ENCODE results near the gene POLN. TPM values are rescaled to one million over a fixed set of nuclear protein-coding genes. Genes with fewer than 3 reads are reported as not detected.
A peak's percentile ranks its signal among the peaks of the same experiment; 100 is the strongest.

The POLN gene
- total and polyA plus RNA-seq, 2 of the 4 experiments (the other 2 are of a cell fraction), result 0.63 to 0.72 TPM

GRCh38 chr4:2283199-2283711 is 41.3 kb upstream of the POLN start:
- CTCF ChIA-PET, result no interaction called here
- Histone ChIP-seq H2BK20ac (ENCODE audit: low read depth, low read length) (no peak overlapping the region), H3K4me3 (ENCODE audit: insufficient read depth, low read depth, low read length) (no peak overlapping the region), H3K9ac (ENCODE audit: low read depth, low read length) (no peak overlapping the region), H2BK5ac (ENCODE audit: low read depth, low read length, poor library complexity, severe bottlenecking) (peak overlapping the region; percentile 14), H3K27me3 (ENCODE audit: control insufficient read depth, insufficient read depth, low read length) (0 out of 2 replicates have a peak, but pooled peaks cover 2% of the 10 kb centered on the region), H2AK9ac (replicated peaks; ENCODE audit: low read depth, low read length, poor library complexity) (no peak overlapping the region), H3K36me3 (ENCODE audit: control insufficient read depth, insufficient read depth, low read length) (no peaks in the 10 kb centered on the region), H4K20me1 (ENCODE audit: insufficient read depth, low read length) (no peaks in the 10 kb centered on the region), H3K23ac (ENCODE audit: low read depth, low read length) (no peak overlapping the region), H3K79me1 (ENCODE audit: low read depth in 1 of 2, low read length in 2 of 2) (no peaks in the 10 kb centered on the region), H3K9me3 (ENCODE audit: control insufficient read depth, insufficient read depth, low read length) (no peaks in the 10 kb centered on the region), H3K56ac (ENCODE audit: extremely low read depth, insufficient read depth, low read length) (no peak overlapping the region), H4K5ac (ENCODE audit: low read depth, low read length) (no peak overlapping the region), H2BK15ac (ENCODE audit: low read depth, low read length) (no peak overlapping the region), H3K4ac (ENCODE audit: low read depth, low read length) (no peak overlapping the region), H2AK5ac (ENCODE audit: low read depth, low read length) (no peak overlapping the region), H3K14ac (replicated peaks; ENCODE audit: low read depth, low read length) (no peak overlapping the region), H3K18ac (ENCODE audit: low read depth, low read length) (no peak overlapping the region), H4K8ac (ENCODE audit: low read depth in 2 of 2, low read length in 2 of 2) (no peak overlapping the region), H2BK120ac (ENCODE audit: low read depth, low read length) (no peak overlapping the region), H3K27ac (ENCODE audit: insufficient read depth, low read length) (no peak overlapping the region), H4K91ac (ENCODE audit: insufficient read depth, low read depth, low read length) (no peak overlapping the region), H3K4me2 (ENCODE audit: low read depth, low read length) (no peak overlapping the region), H3K4me1 (ENCODE audit: control insufficient read depth, insufficient read depth, low read length) (peaks cover 2% of the 10 kb centered on the region; the same call in 1 of the 2 replicates), H3K9me1 (ENCODE audit: insufficient read depth, low read length) (0 out of 2 replicates have a peak, but pooled peaks cover 3% of the 10 kb centered on the region), H2AFZ (replicated peaks; ENCODE audit: low read length, poor library complexity) (no peak overlapping the region)
- no peak for ATAC-seq (ENCODE audit: low read depth)
- BruUV-seq (replicated peaks), result no TSS peak
- intact Hi-C loops (cut with micrococcal nuclease) (no loop called here), in situ Hi-C loops (cut with MboI; ENCODE audit: low sequenced_read_pairs) (no loop called here), dilution Hi-C loops (cut with HindIII; ENCODE audit: low sequenced_read_pairs, unreplicated experiment) (no loop called here)
- DNase-seq, result no peak
- TF ChIP-seq SMC3 (IDR thresholded peaks at IDR 0.05; ENCODE audit: low read depth, low read length) (no peak), BHLHE40 (IDR thresholded peaks at IDR 0.05; ENCODE audit: low read depth, low read length) (no peak), FOS (IDR thresholded peaks at IDR 0.05; ENCODE audit: low read depth, low read length) (no peak), RCOR1 (IDR thresholded peaks at IDR 0.05; ENCODE audit: insufficient replicate concordance, low read length) (no peak), MAZ (IDR thresholded peaks at IDR 0.05; ENCODE audit: borderline replicate concordance, low read depth, low read length) (no peak), CEBPB (IDR thresholded peaks at IDR 0.05; ENCODE audit: low read depth, low read length) (no peak), POLR2A (IDR thresholded peaks at IDR 0.05; ENCODE audit: low read depth, low read length) (no peak), CHD1 (IDR thresholded peaks at IDR 0.05; ENCODE audit: low read depth, low read length) (no peak), MAFK (IDR thresholded peaks at IDR 0.05; ENCODE audit: low read depth, low read length) (no peak), NFE2L2 (IDR thresholded peaks at IDR 0.05; ENCODE audit: low read depth, low read length) (no peak), RFX5 (IDR thresholded peaks at IDR 0.05; ENCODE audit: low read depth, low read length) (no peak), RAD21 (IDR thresholded peaks at IDR 0.05; ENCODE audit: low read length) (no peak), MXI1 (IDR thresholded peaks at IDR 0.05; ENCODE audit: borderline replicate concordance, low read depth, low read length) (no peak), USF2 (IDR thresholded peaks at IDR 0.05; ENCODE audit: low read depth, low read length) (no peak), ELK1 (IDR thresholded peaks at IDR 0.05; ENCODE audit: borderline replicate concordance, low read depth, low read length) (no peak)
- TF ChIP-seq, protein P1, sequence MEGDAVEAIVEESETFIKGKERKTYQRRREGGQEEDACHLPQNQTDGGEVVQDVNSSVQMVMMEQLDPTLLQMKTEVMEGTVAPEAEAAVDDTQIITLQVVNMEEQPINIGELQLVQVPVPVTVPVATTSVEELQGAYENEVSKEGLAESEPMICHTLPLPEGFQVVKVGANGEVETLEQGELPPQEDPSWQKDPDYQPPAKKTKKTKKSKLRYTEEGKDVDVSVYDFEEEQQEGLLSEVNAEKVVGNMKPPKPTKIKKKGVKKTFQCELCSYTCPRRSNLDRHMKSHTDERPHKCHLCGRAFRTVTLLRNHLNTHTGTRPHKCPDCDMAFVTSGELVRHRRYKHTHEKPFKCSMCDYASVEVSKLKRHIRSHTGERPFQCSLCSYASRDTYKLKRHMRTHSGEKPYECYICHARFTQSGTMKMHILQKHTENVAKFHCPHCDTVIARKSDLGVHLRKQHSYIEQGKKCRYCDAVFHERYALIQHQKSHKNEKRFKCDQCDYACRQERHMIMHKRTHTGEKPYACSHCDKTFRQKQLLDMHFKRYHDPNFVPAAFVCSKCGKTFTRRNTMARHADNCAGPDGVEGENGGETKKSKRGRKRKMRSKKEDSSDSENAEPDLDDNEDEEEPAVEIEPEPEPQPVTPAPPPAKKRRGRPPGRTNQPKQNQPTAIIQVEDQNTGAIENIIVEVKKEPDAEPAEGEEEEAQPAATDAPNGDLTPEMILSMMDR (conservative IDR thresholded peaks at IDR 0.05; ENCODE audit: low read depth, low read length), result no peak
- POLR2A ChIA-PET (ENCODE audit: unreplicated experiment), result no interaction called here
- WGBS, 2 experiments (ENCODE audit: extremely low coverage in 2 of 2, insufficient read length in 1 of 2), result 75 to 100% methylated on average over 2 of the region's 3 CpGs

All from IMR-90 (cell line).